Neural cell (in vitro differentiated cells): ENCODE results near the gene FAM177B. TPM values are rescaled to one million over a fixed set of nuclear protein-coding genes. Genes with fewer than 3 reads are reported as not detected.

Experiments
- H2AFZ ChIP-seq: fragments of 200-600, 300-800 bp; sonication (generic), shearing (Covaris generic); 2 replicates; pipeline ENCODE4 v1.6.0; 2014; ENCODE audit warnings: low read depth, mild to moderate bottlenecking, antibody characterized with exemption, low read length, moderate library complexity
- H3F3A ChIP-seq: fragments of 200-600 bp; shearing (Covaris generic); 2 replicates; pipeline ENCODE4 v1.6.1; 2016; ENCODE audit warnings: mild to moderate bottlenecking, moderate library complexity, mixed read lengths, antibody characterized with exemption, low read length; ENCODE audit not compliant: insufficient read depth, poor library complexity, severe bottlenecking
- H3K27ac ChIP-seq: fragments of 200-600, 300-800 bp; sonication (generic), shearing (Covaris generic); 2 replicates; pipeline ENCODE4 v1.5.1; 2014; ENCODE audit warnings: mild to moderate bottlenecking, low read length, moderate library complexity
- H3K27me3 ChIP-seq: fragments of 300-800, 200-600 bp; sonication (generic), shearing (Covaris generic); 2 replicates; pipeline ENCODE4 v1.6.0; 2014; ENCODE audit warnings: mild to moderate bottlenecking, low read depth, low read length, moderate library complexity; ENCODE audit not compliant: insufficient read depth
- H3K36me3 ChIP-seq: fragments of 300-800, 200-600 bp; sonication (generic), shearing (Covaris generic); 2 replicates; pipeline ENCODE4 v1.5.1; 2014; ENCODE audit warnings: mild to moderate bottlenecking, antibody characterized with exemption, low read length, moderate library complexity; ENCODE audit not compliant: insufficient read depth
- H3K4me2 ChIP-seq: fragments of 300-800, 200-600 bp; sonication (generic), shearing (Covaris generic); 2 replicates; pipeline ENCODE4 v1.6.0; 2014; ENCODE audit warnings: mild to moderate bottlenecking, low read length
- H3K4me3 ChIP-seq: fragments of 300-800, 200-600 bp; sonication (generic), shearing (Covaris generic); 2 replicates; pipeline ENCODE4 v1.5.1; 2014; ENCODE audit warnings: mild to moderate bottlenecking, low read length, moderate library complexity
- H3K79me2 ChIP-seq: fragments of 200-600 bp; shearing (Covaris generic); replicated peaks from 2 replicates; pipeline ENCODE4 v1.6.0; 2014; ENCODE audit warnings: mild to moderate bottlenecking, low read length, moderate library complexity; ENCODE audit not compliant: insufficient read depth
- H3K9ac ChIP-seq: fragments of 300-800, 200-600 bp; sonication (generic), shearing (Covaris generic); 2 replicates; pipeline ENCODE4 v1.6.1; 2016; ENCODE audit warnings: mild to moderate bottlenecking, low read length, mixed read lengths
- H3K9me2 ChIP-seq: fragments of 200-600 bp; shearing (Covaris generic); 2 replicates; pipeline ENCODE4 v1.6.1; 2016; ENCODE audit warnings: mild to moderate bottlenecking, low read length, mixed read lengths; ENCODE audit not compliant: insufficient read depth
- H3K9me3 ChIP-seq: fragments of 200-600, 300-800 bp; sonication (generic), shearing (Covaris generic); 2 replicates; pipeline ENCODE4 v1.6.1; 2016; ENCODE audit warnings: mild to moderate bottlenecking, mixed run types, low read length, moderate library complexity, mixed read lengths
- H4K20me1 ChIP-seq: fragments of 200-600 bp; shearing (Covaris generic); 2 replicates; pipeline ENCODE4 v1.6.1; 2016; ENCODE audit warnings: mild to moderate bottlenecking, mixed run types; ENCODE audit not compliant: insufficient read depth
- EP300 ChIP-seq: fragments of 450-650 bp; conservative IDR thresholded peaks from 2 replicates; pipeline ENCODE4 v1.6.1; 2014; ENCODE audit warnings: antibody characterized with exemption, mild to moderate bottlenecking, moderate library complexity; ENCODE audit not compliant: poor library complexity, severe bottlenecking
- EZH2 ChIP-seq: fragments of 200-600, 300-800 bp; shearing (Covaris generic), sonication (generic); IDR thresholded peaks from 2 replicates; pipeline ENCODE4 v1.6.1; 2014; ENCODE audit warnings: antibody characterized with exemption, low read length, borderline replicate concordance, mild to moderate bottlenecking; ENCODE audit not compliant: insufficient read depth, poor library complexity, severe bottlenecking
- MXI1 ChIP-seq: fragments of 450-650 bp; conservative IDR thresholded peaks from 2 replicates; pipeline ENCODE4 v1.6.1; 2014; ENCODE audit warnings: antibody characterized with exemption, mild to moderate bottlenecking; ENCODE audit not compliant: poor library complexity, severe bottlenecking
- POLR2AphosphoS5 ChIP-seq: IDR thresholded peaks from 2 replicates; pipeline ENCODE4 v1.6.1; 2012
- RAD21 ChIP-seq: fragments of 450-650 bp; conservative IDR thresholded peaks from 2 replicates; pipeline ENCODE4 v1.6.1; 2014; ENCODE audit warnings: antibody characterized with exemption, mild to moderate bottlenecking, moderate library complexity
- SMC3 ChIP-seq: fragments of 450-650 bp; conservative IDR thresholded peaks from 2 replicates; pipeline ENCODE4 v1.6.1; 2014; ENCODE audit warnings: antibody characterized with exemption, mild to moderate bottlenecking, moderate library complexity; ENCODE audit not compliant: poor library complexity
- TAF1 ChIP-seq: IDR thresholded peaks from 2 replicates; pipeline ENCODE4 v1.6.1; 2012; ENCODE audit warnings: low read depth
- polyA plus RNA-seq: library from polyadenylated mRNA; depleted of rRNA; stranded (reverse); fragments of >200 nt; gene quantifications from 2 replicates; pipeline ENCODE4 v1.2.3, GENCODE V29; 2014
- TF ChIP-seq, protein P1 (sequence below): IDR thresholded peaks from 2 replicates; pipeline ENCODE4 v1.6.1; 2012; ENCODE audit warnings: borderline replicate concordance
- TF ChIP-seq, protein P2 (sequence below): fragments of 450-650 bp; IDR thresholded peaks from 2 replicates; pipeline ENCODE4 v1.5.1; 2014; ENCODE audit warnings: antibody characterized with exemption, mild to moderate bottlenecking, moderate library complexity; ENCODE audit not compliant: poor library complexity, severe bottlenecking

Gene FAM177B
- polyA plus RNA-seq, 1 donor from 2014 or later = not detected

DNA sequence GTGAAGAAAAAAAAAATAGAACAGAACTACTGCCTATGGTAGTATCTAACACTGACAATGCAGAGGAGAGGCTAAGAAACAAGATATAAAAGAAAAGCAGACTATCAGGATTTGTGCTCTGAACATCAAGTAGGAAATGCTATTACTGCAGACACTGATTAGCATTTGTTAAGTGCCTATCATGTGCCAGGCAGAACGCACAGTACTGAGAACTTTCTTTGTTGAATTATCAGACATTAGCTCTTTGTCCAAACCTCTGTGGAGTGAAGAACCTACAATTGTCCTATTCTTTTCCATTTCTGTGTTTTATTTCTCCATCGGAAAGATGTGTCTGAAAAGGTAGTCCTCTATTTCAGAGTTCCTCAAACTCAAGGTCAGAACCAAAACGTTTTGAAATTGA, 47.4 kb downstream of the FAM177B start:
- Histone ChIP-seq H3F3A (no peaks in the 10 kb centered on the region), H3K4me3 (no peak overlapping the region), H3K27me3 (no peaks in the 10 kb centered on the region), H2AFZ (no peak overlapping the region), H4K20me1 (no peaks in the 10 kb centered on the region), H3K27ac (no peak overlapping the region), H3K79me2 (no peaks in the 10 kb centered on the region), H3K9ac (no peak overlapping the region), H3K4me2 (no peak overlapping the region), H3K36me3 (no peaks in the 10 kb centered on the region), H3K9me3 (no peaks in the 10 kb centered on the region), H3K9me2 (no peaks in the 10 kb centered on the region)
- no peak for TF ChIP-seq MXI1
- no peak for TF ChIP-seq TAF1
- TF ChIP-seq EP300 = no peak
- TF ChIP-seq, protein P1, sequence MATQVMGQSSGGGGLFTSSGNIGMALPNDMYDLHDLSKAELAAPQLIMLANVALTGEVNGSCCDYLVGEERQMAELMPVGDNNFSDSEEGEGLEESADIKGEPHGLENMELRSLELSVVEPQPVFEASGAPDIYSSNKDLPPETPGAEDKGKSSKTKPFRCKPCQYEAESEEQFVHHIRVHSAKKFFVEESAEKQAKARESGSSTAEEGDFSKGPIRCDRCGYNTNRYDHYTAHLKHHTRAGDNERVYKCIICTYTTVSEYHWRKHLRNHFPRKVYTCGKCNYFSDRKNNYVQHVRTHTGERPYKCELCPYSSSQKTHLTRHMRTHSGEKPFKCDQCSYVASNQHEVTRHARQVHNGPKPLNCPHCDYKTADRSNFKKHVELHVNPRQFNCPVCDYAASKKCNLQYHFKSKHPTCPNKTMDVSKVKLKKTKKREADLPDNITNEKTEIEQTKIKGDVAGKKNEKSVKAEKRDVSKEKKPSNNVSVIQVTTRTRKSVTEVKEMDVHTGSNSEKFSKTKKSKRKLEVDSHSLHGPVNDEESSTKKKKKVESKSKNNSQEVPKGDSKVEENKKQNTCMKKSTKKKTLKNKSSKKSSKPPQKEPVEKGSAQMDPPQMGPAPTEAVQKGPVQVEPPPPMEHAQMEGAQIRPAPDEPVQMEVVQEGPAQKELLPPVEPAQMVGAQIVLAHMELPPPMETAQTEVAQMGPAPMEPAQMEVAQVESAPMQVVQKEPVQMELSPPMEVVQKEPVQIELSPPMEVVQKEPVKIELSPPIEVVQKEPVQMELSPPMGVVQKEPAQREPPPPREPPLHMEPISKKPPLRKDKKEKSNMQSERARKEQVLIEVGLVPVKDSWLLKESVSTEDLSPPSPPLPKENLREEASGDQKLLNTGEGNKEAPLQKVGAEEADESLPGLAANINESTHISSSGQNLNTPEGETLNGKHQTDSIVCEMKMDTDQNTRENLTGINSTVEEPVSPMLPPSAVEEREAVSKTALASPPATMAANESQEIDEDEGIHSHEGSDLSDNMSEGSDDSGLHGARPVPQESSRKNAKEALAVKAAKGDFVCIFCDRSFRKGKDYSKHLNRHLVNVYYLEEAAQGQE = no peak
- TF ChIP-seq POLR2AphosphoS5 = no peak
- no peak for TF ChIP-seq EZH2
- no peak for TF ChIP-seq RAD21
- TF ChIP-seq, protein P2, sequence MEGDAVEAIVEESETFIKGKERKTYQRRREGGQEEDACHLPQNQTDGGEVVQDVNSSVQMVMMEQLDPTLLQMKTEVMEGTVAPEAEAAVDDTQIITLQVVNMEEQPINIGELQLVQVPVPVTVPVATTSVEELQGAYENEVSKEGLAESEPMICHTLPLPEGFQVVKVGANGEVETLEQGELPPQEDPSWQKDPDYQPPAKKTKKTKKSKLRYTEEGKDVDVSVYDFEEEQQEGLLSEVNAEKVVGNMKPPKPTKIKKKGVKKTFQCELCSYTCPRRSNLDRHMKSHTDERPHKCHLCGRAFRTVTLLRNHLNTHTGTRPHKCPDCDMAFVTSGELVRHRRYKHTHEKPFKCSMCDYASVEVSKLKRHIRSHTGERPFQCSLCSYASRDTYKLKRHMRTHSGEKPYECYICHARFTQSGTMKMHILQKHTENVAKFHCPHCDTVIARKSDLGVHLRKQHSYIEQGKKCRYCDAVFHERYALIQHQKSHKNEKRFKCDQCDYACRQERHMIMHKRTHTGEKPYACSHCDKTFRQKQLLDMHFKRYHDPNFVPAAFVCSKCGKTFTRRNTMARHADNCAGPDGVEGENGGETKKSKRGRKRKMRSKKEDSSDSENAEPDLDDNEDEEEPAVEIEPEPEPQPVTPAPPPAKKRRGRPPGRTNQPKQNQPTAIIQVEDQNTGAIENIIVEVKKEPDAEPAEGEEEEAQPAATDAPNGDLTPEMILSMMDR = no peak
- no peak for TF ChIP-seq SMC3

DNA sequence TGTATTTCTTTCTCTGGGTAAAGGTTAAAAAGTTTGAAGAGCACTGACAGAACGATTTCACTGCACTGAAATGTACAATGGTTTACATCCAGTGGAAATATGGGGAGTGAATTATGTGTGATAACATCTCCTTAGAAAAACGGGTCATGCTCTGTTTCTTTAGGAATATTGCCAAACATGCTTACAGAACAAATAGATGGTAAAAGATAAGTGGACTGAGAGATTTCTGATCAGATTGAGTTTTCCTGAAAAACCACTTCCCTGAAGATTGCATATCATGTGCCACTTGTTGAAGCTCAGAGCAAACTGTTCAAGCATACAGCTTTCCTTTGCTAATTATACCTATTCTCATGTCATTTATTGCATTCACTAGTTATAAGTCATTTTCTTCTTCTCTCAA, 47.9 kb downstream of the FAM177B start:
- no peaks in the 10 kb centered on the region for H3K27me3 ChIP-seq
- no peaks in the 10 kb centered on the region for H4K20me1 ChIP-seq
- no peaks in the 10 kb centered on the region for H3K9me2 ChIP-seq
- no peaks in the 10 kb centered on the region for H3K79me2 ChIP-seq
- H3K9me3 ChIP-seq = no peaks in the 10 kb centered on the region
- TF ChIP-seq, protein P2 = no peak
- TF ChIP-seq, protein P1 = no peak
- TF ChIP-seq EZH2 = no peak
- TF ChIP-seq RAD21 = no peak
- TF ChIP-seq TAF1 = no peak
- no peak for TF ChIP-seq SMC3
- no peak for TF ChIP-seq EP300
- TF ChIP-seq POLR2AphosphoS5 = no peak
- TF ChIP-seq MXI1 = no peak
- no peak overlapping the region for H3K27ac ChIP-seq
- no peak overlapping the region for H2AFZ ChIP-seq
- H3K36me3 ChIP-seq = no peaks in the 10 kb centered on the region
- H3K4me3 ChIP-seq = no peak overlapping the region
- H3K4me2 ChIP-seq = no peak overlapping the region
- H3K9ac ChIP-seq = no peak overlapping the region
- no peaks in the 10 kb centered on the region for H3F3A ChIP-seq
